ENCODE measurements around the gene SMARCE1.
A peak's percentile ranks its signal among the peaks of the same experiment; 100 is the strongest.

The SMARCE1 gene

DNA sequence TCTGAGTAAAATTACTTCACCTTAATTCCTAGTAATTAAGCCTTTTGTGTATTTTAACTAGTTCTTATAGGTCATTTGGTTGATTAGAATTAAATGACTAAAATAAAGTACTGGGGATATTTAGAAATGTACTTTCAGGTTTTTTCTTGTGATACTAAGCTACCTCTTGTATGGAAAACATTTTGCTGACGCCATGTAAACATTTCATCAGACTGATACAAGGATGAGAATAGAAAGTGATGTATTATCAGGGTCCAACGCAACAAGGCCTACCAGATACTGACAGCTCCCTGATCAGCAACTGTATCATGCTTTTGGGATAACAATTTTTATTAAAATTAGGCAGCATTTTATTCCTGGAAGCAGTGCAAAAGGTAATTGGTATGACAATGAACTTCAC is 1.7 kb downstream of the SMARCE1 start:
- no peak for DNase-seq (ENCODE audit: low spot score)

DNA sequence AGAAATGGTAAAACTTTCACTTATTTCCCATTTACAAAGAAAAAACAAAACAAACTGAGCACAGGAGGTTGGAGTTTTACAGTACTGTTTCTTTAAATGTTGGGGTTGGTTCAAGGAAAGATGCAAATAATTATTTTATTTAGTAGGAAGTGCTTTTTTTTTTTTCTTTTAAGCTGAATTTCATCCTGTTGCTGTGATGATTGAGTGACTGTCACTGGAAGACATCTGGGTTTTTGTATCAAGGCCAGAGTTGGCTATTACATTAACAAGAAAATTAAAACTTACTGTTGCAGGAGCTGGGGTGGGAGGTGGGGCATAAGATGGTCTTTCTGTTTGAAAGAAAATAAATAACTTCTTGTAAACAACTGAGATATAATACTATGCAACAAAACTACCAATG is 2.3 kb downstream of the SMARCE1 start:
- no peak for DNase-seq (ENCODE audit: low spot score)

- no peak for DNase-seq (ENCODE audit: low spot score)
These were observed 9.7 kb downstream of the SMARCE1 start for GRCh38 chr17:40637931-40638330.

DNA sequence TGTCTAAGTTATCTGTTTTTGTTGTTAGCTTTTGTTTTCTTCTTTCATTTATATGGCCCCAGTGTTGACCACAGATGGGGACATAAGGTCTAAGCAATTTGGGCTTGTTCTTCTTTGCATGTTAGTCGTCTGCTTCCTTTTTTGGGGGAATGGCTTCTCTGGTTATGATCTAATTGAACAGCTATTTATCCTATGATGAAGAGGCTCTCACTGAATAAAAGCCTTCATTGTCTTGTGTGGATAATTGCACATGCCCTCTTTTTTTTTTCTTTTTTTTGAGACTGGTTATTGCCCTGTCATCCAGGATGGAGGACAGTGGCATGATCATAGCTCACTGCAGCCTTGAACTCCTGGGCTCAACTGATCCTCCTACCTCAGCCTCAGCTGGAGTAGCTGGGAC is 13.7 kb downstream of the SMARCE1 start:
- no peak for DNase-seq (ENCODE audit: low spot score)

DNA sequence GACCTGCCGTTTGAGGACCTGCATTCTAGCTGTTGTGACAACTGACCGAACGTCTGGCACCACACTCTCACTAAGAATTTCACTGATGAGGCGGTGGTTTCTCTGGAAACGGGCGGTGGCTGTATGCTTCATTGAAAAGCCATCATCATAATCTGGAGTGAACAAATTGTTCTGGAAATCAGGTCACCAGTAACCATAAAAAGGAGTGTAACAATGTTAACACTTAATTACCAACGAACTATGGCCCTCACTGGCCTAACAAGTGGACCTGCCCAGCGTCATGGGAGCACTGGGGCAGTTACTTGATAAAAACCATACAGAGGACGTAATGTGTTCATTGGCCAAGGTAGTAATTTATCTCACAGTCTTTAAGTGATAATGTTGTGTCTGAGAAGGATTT is 15.4 kb downstream of the SMARCE1 start:
- no peak for DNase-seq (ENCODE audit: low spot score)

- no peak for DNase-seq (ENCODE audit: low spot score)
These were observed 17.8 kb downstream of the SMARCE1 start for GRCh38 chr17:40629842-40630241.

DNA sequence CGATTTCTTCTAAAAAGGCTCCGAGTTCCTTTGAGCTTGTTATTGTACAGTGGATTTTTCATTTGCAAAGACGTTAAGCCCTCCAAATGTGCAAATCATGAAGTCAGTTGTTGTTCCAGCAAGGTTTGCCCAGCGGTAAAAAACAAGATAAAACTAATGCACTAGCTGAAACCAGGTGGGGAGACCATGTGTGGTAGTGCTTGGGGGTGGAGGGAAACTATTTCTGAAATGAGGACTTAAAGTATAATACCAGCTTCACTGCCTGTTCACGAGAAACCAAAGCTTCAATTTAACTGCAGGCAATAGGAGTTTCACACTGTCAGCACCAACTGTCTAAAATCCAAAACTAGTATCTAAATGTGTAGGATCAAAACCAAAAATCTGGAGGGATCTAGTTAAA is 22.3 kb downstream of the SMARCE1 start:
- no peak for DNase-seq (ENCODE audit: low spot score)

DNA sequence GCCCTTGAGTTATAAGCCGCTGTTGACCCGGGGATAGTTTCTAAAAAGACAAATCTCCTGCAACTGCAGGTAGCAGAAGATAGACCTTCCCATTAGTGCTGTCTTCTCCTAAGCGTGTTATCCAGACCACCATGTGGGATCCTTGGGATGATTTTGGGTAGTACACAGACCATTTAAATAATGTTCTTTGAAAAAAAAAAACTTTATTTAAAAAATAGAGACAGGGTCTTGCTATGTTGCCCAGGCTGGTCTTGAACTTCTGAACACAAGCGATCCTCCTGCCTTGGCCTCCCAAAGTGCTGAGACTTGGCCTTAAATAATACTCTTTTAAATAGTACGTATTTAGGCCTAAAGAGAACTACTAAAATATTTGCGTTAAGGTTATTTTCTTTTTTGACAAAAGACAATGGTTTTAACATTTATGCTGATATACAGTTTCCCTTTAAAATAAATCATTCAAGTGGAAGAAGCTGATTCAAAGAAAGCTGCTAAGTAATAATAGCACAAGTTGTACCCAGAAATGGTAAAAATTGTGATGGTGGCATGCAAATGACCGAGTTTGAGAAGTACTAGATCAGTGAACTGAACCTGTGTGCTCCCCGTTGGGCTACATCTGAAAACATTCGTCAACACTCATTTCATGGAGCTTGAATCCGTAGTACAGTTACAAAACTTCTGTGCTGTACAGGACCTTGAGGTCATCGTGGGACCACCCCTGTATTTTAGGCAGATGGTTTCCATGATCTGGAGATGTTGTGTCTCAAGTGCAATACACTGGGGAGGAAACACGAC is 24.0 kb downstream of the SMARCE1 start:
- DNase-seq (ENCODE audit: low spot score), result peak; percentile 67

- DNase-seq (ENCODE audit: low spot score), result no peak
These were observed 25.1 kb downstream of the SMARCE1 start for GRCh38 chr17:40622509-40622928.

DNA sequence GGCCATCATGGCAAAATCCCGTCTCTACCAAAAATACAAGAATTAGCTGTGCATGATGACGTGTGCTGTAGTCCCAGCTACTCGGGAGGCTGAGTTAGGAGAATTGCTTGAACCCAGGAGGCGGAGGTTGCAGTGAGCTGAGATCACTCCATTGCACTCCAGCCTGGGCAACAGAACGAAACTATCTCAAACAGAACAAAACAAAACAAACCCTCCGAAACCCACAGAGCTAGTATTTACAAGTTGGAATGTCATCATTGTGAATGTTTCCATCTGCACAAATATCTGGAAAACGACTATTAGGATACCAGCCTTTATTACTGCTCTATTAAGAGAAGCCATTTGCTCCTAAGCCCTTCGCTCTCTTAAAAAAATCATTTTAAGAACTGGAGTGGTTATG is 26.0 kb downstream of the SMARCE1 start:
- no peak for DNase-seq (ENCODE audit: low spot score)

DNA sequence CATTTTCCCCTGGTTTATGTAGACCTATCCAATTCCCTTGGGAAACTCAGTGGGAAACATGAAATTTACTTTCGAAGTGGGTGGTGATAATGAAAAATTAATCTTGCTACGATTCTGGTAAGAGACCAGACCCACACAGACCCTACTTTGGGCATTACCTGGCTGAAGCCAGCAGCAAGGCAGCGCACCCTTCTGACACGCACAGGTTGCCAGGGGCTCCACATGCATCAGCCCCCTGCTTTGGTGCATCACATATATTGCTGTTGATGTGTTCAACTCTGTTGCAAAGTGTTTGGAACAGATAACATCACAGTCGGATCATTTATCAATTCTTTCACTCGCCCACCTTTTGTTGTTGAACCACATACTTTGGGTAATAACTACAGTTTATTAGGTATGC is 26.6 kb downstream of the SMARCE1 start:
- DNase-seq (ENCODE audit: low spot score), result no peak

- no peak for DNase-seq (ENCODE audit: low spot score)
These were observed 28.6 kb downstream of the SMARCE1 start for GRCh38 chr17:40618754-40619625.

DNA sequence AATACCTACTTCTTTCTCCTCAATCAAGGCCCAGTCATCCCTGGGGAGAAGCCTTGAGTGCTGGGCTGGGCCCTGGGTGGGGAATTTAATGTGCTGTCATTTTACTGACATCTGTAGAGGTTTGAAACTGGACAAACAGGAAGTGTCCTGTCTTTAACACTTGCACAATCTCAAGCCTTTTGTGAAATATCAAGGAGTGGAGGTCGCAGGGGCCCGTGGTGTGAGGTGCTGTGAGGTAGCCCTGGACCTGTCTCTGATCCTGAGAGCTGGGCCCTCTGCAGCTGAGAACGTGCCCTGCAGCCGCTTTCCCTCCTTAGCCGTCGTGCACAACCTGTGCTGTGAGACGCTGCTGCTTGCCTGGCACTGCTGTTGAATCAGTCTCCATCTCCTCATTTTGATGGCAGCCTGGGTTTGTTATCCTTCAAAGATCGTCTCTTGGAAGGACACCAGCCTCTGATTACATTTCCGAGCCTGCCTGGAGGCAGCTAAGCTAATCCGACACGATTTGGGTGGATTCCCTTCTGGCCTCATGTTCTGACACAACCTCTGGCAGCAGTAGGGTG is 29.9 kb downstream of the SMARCE1 start:
- DNase-seq (ENCODE audit: low spot score), result no peak

GRCh38 chr17:40616592-40616991 is 31.0 kb downstream of the SMARCE1 start:
- no peak for DNase-seq (ENCODE audit: low spot score)

- DNase-seq (ENCODE audit: low spot score), result no peak
These were observed 31.7 kb downstream of the SMARCE1 start for GRCh38 chr17:40615841-40616476.

DNA sequence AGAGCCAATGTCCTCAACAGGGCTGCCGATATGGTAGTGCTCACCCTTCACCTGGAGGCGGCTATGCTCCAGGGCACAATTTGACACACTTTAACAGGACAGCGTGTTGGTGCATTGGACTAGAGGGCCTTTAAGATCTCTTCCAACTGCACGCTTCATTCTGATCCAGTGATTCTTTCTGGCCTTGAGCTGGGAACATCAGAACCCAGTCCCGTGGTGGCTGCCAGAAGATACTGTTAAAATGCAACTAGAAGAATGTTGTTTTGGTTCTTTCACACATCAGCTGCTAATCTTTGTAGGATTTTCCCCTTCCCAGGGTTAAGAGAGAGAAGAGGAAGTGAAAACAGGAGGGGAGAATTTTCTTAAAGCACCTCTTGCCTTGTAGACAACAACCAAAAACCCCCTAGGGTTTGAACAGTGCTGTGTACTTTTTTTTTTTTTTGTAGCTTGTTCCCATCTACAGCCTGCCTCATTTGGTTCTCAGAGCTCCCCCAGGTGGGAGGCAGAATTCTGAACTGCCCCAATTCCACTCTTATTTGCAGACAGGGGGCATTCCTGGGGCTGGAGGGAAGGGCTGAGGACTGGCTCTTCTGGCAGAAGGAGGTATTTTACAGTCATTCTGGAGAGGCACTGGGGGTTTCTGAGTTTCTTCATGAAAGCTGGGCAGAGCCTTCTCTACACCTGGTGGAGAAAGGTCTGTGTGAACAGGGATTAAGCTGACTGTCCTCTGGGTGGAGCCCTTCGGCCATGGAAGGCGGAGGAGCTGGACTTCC is 32.4 kb downstream of the SMARCE1 start:
- peak; percentile 76 for DNase-seq (ENCODE audit: low spot score)

DNA sequence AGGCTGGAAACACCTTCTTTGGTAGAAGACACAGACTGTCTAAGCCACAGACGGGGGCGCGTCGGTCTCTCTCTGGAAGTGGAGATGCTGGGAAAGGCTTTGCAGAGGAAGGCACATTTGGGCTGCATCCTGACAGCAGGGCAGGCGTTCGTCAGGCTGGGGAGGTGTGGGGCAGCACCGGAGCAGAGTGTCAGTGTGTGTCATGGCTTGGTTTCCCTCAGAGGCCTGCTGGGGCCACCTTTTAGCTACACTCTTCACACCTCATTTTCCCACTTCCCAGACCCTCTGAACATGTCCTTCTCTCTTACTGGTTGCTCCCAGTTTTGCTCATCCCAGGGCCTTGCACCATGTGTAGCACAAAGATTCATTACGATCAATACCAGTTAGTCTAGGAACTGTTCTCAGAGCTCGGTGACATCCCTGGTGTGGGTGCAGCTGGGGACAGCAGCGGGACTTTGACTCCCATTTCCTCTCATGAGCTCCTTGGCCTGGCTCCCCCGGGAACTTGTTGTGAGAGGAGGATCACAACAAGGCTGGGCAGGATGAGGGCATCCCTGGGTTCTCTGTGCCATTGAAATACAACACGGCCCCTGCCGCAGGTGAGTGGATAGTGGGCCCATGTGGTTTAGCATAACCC is 33.1 kb downstream of the SMARCE1 start:
- no peak for DNase-seq (ENCODE audit: low spot score)

GRCh38 chr17:40613467-40614154 is 34.0 kb downstream of the SMARCE1 start:
- no peak for DNase-seq (ENCODE audit: low spot score)

GRCh38 chr17:40612599-40613244 is 34.9 kb downstream of the SMARCE1 start:
- DNase-seq (ENCODE audit: low spot score), result no peak

DNA sequence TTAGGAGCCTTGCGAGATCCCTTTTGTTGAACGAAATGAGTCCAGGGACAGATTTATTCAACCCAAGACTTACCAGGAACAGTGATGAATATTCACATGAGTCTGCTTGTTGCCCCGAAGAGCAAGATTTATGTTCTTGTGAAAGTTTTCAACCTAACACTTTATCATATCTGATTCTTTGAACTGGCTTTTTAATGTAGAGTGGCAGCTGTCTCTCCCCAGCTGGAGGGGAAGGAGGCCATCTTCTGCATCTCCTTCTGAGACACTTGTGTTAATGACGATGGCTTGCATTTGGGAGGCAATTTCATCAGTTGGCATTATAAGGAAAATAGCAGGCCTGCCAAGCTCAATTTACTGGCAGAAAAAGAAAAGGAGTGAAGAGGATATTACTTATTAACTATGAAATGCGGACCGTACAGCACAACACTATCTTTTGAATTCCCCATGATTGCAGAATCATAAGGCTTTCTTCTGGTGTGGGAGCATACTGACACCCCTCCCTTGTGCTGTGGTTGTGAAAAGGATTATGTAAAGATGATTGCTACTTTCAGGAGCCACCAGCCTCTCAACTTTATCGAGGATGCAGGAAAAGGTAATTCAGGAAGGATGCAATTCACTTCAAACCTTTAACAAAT is 35.7 kb downstream of the SMARCE1 start:
- DNase-seq (ENCODE audit: low spot score), result no peak

All from germinal center (tissue), 1 donor.